ENCODE results near the gene SLC25A26.

The SLC25A26 gene

DNA sequence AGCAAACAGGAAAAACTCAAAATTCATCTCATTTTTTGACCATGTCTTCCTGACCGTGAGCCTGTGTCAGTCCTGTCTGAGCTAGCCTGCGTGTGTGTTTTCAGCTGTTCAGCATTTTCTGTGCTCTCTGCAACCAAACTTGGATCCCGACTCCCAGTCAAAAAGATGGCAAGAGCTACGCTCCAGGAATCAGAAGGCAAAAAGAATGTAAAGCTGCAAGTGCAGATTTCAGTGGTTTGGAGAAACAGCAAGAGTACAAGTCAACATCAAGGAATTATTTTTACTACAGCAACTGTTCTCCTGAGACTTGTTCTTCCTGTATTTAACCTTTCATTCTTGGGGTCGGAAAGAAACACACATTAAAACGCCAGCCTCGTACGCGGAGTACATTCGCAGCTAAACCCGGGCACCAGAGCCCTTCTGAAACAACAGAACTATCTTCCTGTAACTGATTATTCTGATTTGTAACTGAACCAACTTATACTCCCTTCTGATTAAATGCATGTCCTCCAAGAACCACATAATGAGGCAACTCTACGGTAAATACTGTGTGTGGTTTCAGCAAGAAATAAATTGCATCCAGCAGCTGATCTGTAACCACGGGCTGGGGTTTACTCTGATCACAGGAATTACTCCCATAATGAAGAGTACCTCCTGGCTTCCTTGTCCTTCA is 172.7 kb downstream of the SLC25A26 start:
- no peak overlapping the region for H3K4me3 ChIP-seq (ENCODE audit: low read depth, low read length)
- TF ChIP-seq, protein P1, sequence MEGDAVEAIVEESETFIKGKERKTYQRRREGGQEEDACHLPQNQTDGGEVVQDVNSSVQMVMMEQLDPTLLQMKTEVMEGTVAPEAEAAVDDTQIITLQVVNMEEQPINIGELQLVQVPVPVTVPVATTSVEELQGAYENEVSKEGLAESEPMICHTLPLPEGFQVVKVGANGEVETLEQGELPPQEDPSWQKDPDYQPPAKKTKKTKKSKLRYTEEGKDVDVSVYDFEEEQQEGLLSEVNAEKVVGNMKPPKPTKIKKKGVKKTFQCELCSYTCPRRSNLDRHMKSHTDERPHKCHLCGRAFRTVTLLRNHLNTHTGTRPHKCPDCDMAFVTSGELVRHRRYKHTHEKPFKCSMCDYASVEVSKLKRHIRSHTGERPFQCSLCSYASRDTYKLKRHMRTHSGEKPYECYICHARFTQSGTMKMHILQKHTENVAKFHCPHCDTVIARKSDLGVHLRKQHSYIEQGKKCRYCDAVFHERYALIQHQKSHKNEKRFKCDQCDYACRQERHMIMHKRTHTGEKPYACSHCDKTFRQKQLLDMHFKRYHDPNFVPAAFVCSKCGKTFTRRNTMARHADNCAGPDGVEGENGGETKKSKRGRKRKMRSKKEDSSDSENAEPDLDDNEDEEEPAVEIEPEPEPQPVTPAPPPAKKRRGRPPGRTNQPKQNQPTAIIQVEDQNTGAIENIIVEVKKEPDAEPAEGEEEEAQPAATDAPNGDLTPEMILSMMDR (IDR thresholded peaks at IDR 0.05; ENCODE audit: low read depth, low read length), result no peak

DNA sequence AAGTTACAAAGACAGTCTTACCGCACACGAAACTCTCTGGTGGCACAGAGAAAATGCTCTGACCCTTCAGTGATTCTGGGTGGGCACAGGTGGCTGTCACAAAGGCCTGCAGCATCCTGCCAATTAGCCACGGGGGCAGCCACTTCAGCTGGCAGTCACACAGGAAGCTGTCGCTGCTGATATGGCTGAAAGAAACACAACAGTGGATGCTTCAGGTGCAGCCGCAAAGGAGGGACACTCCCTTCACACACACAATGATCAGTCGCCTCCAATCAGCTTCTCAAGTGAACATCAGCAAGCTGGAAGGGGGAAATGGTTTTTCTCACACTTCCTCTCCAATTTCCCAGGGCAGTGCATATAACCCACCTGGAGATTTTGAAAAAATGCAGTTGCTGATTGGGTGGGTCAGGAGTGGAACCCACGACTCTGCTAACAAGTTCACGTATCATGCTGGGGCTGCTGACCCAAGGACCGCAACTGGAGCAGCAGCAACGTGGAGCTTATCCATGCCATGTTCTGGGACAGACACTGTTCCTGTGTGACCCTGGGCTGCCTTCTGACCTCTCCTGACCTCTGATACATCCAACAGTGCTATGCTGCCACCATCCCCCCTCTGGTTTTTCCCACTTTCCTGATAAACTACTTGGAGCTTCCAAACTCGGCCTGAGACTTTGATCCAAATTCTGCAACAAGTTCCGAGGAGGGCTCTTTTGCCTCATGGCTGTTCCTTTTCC is 173.4 kb downstream of the SLC25A26 start:
- TF ChIP-seq, protein P1 (IDR thresholded peaks at IDR 0.05; ENCODE audit: low read depth, low read length), result no peak
- H3K4me3 ChIP-seq (ENCODE audit: low read depth, low read length), result no peak overlapping the region

DNA sequence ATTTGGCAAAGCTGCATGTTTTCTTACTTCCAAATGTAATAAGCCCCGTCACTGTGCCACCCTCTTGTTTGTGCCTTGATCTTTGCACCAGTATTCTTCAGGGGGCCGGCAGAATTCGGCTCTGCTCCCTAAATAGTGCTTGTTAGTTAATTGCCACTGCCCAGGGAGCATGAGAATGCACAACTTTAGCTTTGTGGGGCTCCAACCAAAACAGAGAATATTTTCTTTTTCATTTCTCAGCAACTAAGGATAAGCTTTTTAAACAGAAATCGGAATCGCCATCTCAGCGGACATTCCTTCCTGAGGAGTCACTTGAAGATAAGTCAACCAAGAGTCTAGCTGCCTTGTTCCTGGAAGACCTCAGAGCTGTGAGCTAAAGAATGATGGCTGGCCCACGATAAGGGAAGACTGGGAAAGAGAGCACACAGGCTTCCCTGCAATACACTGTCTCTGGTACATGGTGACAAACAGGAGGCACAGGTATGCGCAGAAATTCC is 174.0 kb downstream of the SLC25A26 start:
- no peak overlapping the region for H3K4me3 ChIP-seq (ENCODE audit: low read depth, low read length)
- TF ChIP-seq, protein P1 (IDR thresholded peaks at IDR 0.05; ENCODE audit: low read depth, low read length), result no peak

DNA sequence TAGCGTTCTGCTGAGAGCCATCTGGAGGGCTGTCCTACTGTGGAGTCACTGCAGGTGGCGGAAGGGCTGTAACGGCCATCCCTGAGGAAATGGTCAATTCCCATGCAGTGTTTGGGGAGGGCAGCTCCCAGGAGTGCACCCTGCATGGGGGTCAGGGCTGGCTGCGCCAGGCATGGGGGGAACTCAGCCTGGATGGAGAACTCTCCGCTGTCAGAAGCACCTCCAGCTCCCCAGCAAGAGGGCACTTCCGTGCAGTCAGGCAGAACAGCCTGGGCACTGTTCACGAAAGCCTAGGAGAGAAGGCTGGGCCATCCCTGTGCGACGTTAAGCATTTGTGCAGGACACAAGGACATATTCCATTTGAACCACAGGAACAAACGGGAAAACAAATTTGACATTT is 174.8 kb downstream of the SLC25A26 start:
- H3K4me3 ChIP-seq (ENCODE audit: low read depth, low read length), result no peak overlapping the region

DNA sequence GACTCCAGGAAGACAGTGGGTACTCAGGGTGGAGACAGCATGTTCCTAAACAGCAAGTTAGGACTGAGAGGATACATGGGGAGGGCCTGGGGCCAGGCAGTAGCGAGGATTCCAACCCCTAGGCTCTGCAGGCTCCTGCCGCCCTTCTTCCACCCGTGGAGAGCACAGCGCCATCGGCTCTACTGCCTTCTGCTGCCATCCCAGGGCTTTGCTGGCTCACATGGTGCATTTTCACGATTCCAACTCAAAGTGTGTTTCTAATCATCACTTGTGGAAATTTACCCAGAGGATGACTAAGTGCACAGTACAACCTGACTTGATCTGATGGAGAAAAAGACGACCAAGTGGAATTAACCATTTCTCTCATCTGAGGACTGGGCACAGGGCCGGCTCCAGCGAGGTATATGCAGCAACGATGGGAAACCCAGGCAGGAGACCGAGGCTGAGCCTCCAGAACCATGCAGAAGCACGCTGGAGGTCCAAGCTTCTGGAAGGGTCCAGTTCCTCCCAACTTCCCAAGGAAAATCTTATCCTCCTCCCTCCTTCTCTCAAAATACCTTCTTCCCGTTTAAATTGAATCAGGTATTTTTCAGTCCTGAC is 175.5 kb downstream of the SLC25A26 start:
- H3K4me3 ChIP-seq (ENCODE audit: low read depth, low read length), result no peak overlapping the region
- TF ChIP-seq, protein P1 (IDR thresholded peaks at IDR 0.05; ENCODE audit: low read depth, low read length), result no peak

More for the DNA sequence above, 174.8 kb downstream of the SLC25A26 start:
- TF ChIP-seq, protein P1 (IDR thresholded peaks at IDR 0.05; ENCODE audit: low read depth, low read length), result no peak

DNA sequence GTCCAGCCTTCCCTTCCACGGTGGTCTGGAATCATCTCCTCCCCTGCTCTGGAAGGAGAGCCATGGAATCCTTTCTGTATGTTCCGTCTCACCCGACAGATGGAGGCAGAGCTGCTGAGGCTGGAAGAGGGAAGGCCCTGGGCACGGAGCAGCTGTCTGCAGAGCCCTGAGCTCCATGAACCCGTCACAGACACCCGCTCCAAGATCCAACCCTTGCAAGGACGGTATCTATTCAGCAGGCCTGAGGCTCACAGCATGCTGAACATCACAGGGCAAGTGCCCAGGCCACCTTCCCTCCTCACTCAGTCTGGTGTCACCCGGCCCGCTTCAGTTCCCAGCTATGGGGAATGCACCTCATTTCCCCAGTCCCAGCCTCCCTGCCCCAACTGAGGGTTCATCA is 176.1 kb downstream of the SLC25A26 start:
- TF ChIP-seq, protein P1 (IDR thresholded peaks at IDR 0.05; ENCODE audit: low read depth, low read length), result no peak
- H3K4me3 ChIP-seq (ENCODE audit: low read depth, low read length), result no peak overlapping the region

DNA sequence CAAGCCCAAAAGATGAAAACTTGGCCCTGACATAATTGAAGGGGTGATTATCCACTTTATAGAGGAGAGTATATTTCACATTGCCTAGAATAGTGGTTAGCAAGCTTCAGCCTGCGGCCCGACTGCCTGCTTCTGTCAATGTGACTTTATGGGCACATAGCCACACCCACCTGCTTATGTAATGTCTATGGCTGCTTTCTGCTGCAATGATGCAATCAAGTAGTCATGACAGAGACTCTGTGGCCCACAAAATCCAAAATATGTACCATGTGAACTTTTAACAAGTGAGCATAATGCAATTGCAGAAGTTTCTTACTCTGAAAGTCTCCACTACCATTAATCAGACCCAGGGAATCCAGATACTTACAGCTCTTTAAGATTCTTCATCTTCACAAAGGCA is 176.9 kb downstream of the SLC25A26 start:
- no peak overlapping the region for H3K4me3 ChIP-seq (ENCODE audit: low read depth, low read length)
- TF ChIP-seq, protein P1 (IDR thresholded peaks at IDR 0.05; ENCODE audit: low read depth, low read length), result no peak

All from WI38 (cell line).